Liver (tissue), 9 donors: ENCODE data around the gene SH2B3. TPM values are rescaled to one million over a fixed set of nuclear protein-coding genes. Genes with fewer than 3 reads are reported as not detected.
"Not testable (repeated sequence)": the region's sequence is repeated elsewhere in the genome, so short reads cannot be mapped to it uniquely, and the experiment has no call there.

ENCODE experiments used
- DNase-seq: peaks from one replicate; pipeline ENCODE4 v3.0.0-alpha.2; 2017; ENCODE audit warnings: low spot score
- H3K27ac ChIP-seq, 2 donors: one replicate each; pipeline ENCODE4 v1.7.0; 2013; ENCODE audit warnings: inconsistent platforms in 2 of 2, low read length in 2 of 2, control low read depth in 1 of 2, low read depth in 1 of 2, mild to moderate bottlenecking in 1 of 2
- H3K27me3 ChIP-seq, 4 donors: one replicate each; pipeline versions ENCODE4 v1.6.1 to v1.7.0; 2013; ENCODE audit warnings: low read length in 3 of 4, inconsistent platforms in 1 of 4, mild to moderate bottlenecking in 1 of 4, moderate library complexity in 1 of 4; ENCODE audit not compliant: control insufficient read depth in 4 of 4, insufficient read depth in 4 of 4
- H3K36me3 ChIP-seq, 4 donors: one replicate each; pipeline versions ENCODE4 v1.6.1 to v1.7.0; 2013; ENCODE audit warnings: low read length in 3 of 4, mild to moderate bottlenecking in 3 of 4, low read depth in 1 of 4, moderate library complexity in 1 of 4; ENCODE audit not compliant: control insufficient read depth in 4 of 4, insufficient read depth in 3 of 4
- H3K4me1 ChIP-seq, 4 donors: one replicate each; pipeline versions ENCODE4 v1.6.1 to v1.7.0; 2013; ENCODE audit warnings: low read length in 3 of 4, mild to moderate bottlenecking in 3 of 4, moderate library complexity in 1 of 4; ENCODE audit not compliant: control insufficient read depth in 4 of 4, insufficient read depth in 4 of 4
- H3K4me3 ChIP-seq, 3 donors: one replicate each; pipeline versions ENCODE4 v1.6.1 to v1.7.0; 2013; ENCODE audit warnings: low read length in 3 of 3, control low read depth in 1 of 3, low read depth in 1 of 3, mild to moderate bottlenecking in 1 of 3
- H3K9ac ChIP-seq, 2 donors: one replicate each; pipeline ENCODE4 v1.7.0; 2013; ENCODE audit warnings: low read length in 2 of 2, mild to moderate bottlenecking in 2 of 2, moderate library complexity in 2 of 2, control low read depth in 1 of 2, low read depth in 1 of 2
- H3K9me3 ChIP-seq, 4 donors: one replicate each; pipeline versions ENCODE4 v1.6.1 to v1.7.0; 2013; ENCODE audit warnings: low read length in 3 of 4; ENCODE audit not compliant: control insufficient read depth in 4 of 4
- ATF3 ChIP-seq: IDR thresholded peaks from 2 replicates; pipeline ENCODE4 v1.6.1; 2016; ENCODE audit warnings: antibody characterized with exemption
- CTCF ChIP-seq: fragments of 150-350 bp; IDR thresholded peaks from 2 replicates; pipeline ENCODE4 v1.5.1; 2017; ENCODE audit warnings: improper control_type of control experiment, low read depth, low read length; ENCODE audit not compliant: missing input control
- FOXA1 ChIP-seq: IDR thresholded peaks from 2 replicates; pipeline ENCODE4 v1.6.1; 2016; ENCODE audit warnings: antibody characterized with exemption
- FOXA2 ChIP-seq: IDR thresholded peaks from 2 replicates; pipeline ENCODE4 v1.6.1; 2016; ENCODE audit warnings: antibody characterized with exemption
- GABPA ChIP-seq, 2 donors: IDR thresholded peaks in 1 of 2; conservative IDR thresholded peaks in 1 of 2; 2 replicates each; pipeline ENCODE4 v1.6.1; 2016; ENCODE audit warnings: antibody characterized with exemption in 2 of 2, mild to moderate bottlenecking in 1 of 2, moderate library complexity in 1 of 2
- HNF4A ChIP-seq, 2 donors: conservative IDR thresholded peaks; 2 replicates each; pipeline ENCODE4 v1.6.1; 2016; ENCODE audit warnings: antibody characterized with exemption in 2 of 2, mild to moderate bottlenecking in 2 of 2
- HNF4G ChIP-seq: IDR thresholded peaks from 2 replicates; pipeline ENCODE4 v1.6.1; 2016; ENCODE audit warnings: antibody characterized with exemption
- NR2F2 ChIP-seq: IDR thresholded peaks from 2 replicates; pipeline ENCODE4 v1.6.1; 2016; ENCODE audit warnings: antibody characterized with exemption
- RXRA ChIP-seq, 2 donors: IDR thresholded peaks; 2 replicates each; pipeline ENCODE4 v1.6.1; 2017 to 2018; ENCODE audit warnings: antibody characterized with exemption in 2 of 2, mild to moderate bottlenecking in 1 of 2
- TAF1 ChIP-seq: conservative IDR thresholded peaks from 2 replicates; pipeline ENCODE4 v1.6.1; 2016; ENCODE audit warnings: antibody characterized with exemption, mild to moderate bottlenecking
- WGBS: extraction: QIAGEN DNeasy Blood & Tissue Kit; methylation state at CpG from one replicate; pipeline ENCODE4 v1.1.7; 2013; 5-methylcytosine and 5-hydroxymethylcytosine counted together
- polyA plus RNA-seq, 2 donors: library from polyadenylated mRNA; stranded (reverse) in 1 of 2; unstranded in 1 of 2; fragments of 200-250 nt in 1 of 2; fragments of >200 nt in 1 of 2; fragmentation: Nextera tagmentation in 1 of 2; extraction: Ambion mirVana in 1 of 2; gene quantifications; one replicate each; pipeline versions ENCODE4 v1.2.1 to v1.2.3, GENCODE V29; 2013 to 2015
- total RNA-seq, 2 donors: library from RNA; depleted of rRNA; stranded (reverse); fragments of >200 nt; gene quantifications; one replicate each; pipeline ENCODE4 v1.2.3, GENCODE V29; 2014
- TF ChIP-seq, protein P1 (sequence below): IDR thresholded peaks from 2 replicates; pipeline ENCODE4 v1.6.1; 2016; ENCODE audit warnings: antibody characterized with exemption, mild to moderate bottlenecking
- TF ChIP-seq, protein P2 (sequence below): IDR thresholded peaks from 2 replicates; pipeline ENCODE4 v1.6.1; 2016; ENCODE audit warnings: antibody characterized with exemption
- donor health status: healthy.
- donor health status: healthy.
- donor health status: healthy.
- donor health status: healthy.
- donor health status: healthy.

SH2B3 gene
- total and polyA plus RNA-seq, 4 donors: 4.4 to 18.7 (median 8.8) TPM

- DNase-seq: no peak
- H3K27me3 ChIP-seq: no peaks in the 10 kb centered on the region
- no peak overlapping the region for H3K9ac ChIP-seq
- peaks cover 20 to 49% (median 33%) of the 10 kb centered on the region in 4 donors for H3K36me3 ChIP-seq
- H3K9me3 ChIP-seq: no peaks in the 10 kb centered on the region
- WGBS: 92% methylated on average over 3 of the region's 3 CpGs
- no peak overlapping the region for H3K27ac ChIP-seq
- no peak overlapping the region for H3K4me3 ChIP-seq
- TF ChIP-seq NR2F2 (no peak), ATF3 (no peak), RXRA (IDR thresholded peaks at IDR 0.05) (no peak), GABPA (IDR thresholded peaks at IDR 0.05 in 1 of 2, conservative IDR thresholded peaks at IDR 0.05 in 1 of 2) (no peak), CTCF (no peak), HNF4G (no peak)
- TF ChIP-seq, protein P1, sequence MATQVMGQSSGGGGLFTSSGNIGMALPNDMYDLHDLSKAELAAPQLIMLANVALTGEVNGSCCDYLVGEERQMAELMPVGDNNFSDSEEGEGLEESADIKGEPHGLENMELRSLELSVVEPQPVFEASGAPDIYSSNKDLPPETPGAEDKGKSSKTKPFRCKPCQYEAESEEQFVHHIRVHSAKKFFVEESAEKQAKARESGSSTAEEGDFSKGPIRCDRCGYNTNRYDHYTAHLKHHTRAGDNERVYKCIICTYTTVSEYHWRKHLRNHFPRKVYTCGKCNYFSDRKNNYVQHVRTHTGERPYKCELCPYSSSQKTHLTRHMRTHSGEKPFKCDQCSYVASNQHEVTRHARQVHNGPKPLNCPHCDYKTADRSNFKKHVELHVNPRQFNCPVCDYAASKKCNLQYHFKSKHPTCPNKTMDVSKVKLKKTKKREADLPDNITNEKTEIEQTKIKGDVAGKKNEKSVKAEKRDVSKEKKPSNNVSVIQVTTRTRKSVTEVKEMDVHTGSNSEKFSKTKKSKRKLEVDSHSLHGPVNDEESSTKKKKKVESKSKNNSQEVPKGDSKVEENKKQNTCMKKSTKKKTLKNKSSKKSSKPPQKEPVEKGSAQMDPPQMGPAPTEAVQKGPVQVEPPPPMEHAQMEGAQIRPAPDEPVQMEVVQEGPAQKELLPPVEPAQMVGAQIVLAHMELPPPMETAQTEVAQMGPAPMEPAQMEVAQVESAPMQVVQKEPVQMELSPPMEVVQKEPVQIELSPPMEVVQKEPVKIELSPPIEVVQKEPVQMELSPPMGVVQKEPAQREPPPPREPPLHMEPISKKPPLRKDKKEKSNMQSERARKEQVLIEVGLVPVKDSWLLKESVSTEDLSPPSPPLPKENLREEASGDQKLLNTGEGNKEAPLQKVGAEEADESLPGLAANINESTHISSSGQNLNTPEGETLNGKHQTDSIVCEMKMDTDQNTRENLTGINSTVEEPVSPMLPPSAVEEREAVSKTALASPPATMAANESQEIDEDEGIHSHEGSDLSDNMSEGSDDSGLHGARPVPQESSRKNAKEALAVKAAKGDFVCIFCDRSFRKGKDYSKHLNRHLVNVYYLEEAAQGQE: no peak
- peaks cover 2 to 13% (median 10%) of the 10 kb centered on the region in 4 donors for H3K4me1 ChIP-seq
These were observed 51.9 kb downstream of the SH2B3 start for GRCh38 chr12:111457577-111457976.

- TF ChIP-seq, protein P2, sequence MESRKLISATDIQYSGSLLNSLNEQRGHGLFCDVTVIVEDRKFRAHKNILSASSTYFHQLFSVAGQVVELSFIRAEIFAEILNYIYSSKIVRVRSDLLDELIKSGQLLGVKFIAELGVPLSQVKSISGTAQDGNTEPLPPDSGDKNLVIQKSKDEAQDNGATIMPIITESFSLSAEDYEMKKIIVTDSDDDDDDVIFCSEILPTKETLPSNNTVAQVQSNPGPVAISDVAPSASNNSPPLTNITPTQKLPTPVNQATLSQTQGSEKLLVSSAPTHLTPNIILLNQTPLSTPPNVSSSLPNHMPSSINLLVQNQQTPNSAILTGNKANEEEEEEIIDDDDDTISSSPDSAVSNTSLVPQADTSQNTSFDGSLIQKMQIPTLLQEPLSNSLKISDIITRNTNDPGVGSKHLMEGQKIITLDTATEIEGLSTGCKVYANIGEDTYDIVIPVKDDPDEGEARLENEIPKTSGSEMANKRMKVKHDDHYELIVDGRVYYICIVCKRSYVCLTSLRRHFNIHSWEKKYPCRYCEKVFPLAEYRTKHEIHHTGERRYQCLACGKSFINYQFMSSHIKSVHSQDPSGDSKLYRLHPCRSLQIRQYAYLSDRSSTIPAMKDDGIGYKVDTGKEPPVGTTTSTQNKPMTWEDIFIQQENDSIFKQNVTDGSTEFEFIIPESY: peak; percentile 28
- TF ChIP-seq HNF4A (conservative IDR thresholded peaks at IDR 0.05) (no peak), RXRA (IDR thresholded peaks at IDR 0.05) (peak in 1 of 2 donors; percentile 68), CTCF (no peak), ATF3 (no peak), TAF1 (no peak), FOXA2 (no peak), FOXA1 (no peak)
- Histone ChIP-seq H3K9me3 (no peaks in the 10 kb centered on the region), H3K4me1 (peaks cover 5 to 20% (median 10%) of the 10 kb centered on the region in 4 donors), H3K27ac (peak overlapping the region; percentile 25 to 39), H3K4me3 (no peak overlapping the region), H3K9ac (no peak overlapping the region), H3K36me3 (peaks cover 16 to 40% (median 30%) of the 10 kb centered on the region in 4 donors), H3K27me3 (no peaks in the 10 kb centered on the region)
- 84% methylated on average over 6 of the region's 6 CpGs for WGBS
- no peak for DNase-seq
These were observed 52.9 kb downstream of the SH2B3 start for GRCh38 chr12:111458546-111459172.

DNA sequence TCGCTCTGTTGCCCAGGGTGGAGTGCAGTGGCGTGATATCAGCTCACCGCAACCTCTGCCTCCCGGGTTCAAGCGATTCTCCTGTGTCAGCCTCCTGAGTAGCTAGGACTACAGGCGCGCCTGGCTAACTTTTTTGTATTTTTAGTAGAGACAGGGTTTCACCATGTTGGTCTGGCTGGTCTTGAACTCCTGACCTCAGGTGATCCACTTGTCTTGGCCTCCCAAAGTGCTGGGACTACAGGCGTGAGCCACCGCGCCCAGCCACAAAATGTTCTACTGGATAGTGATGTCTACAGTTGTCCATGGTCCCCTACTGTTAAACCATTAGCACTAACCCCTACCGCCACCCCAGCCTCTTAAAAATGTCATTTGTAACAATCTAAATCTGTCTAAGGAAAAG is 54.4 kb downstream of the SH2B3 start:
- not testable (repeated sequence) for DNase-seq, H3K27ac ChIP-seq, H3K9me3 ChIP-seq, H3K27me3 ChIP-seq, H3K9ac ChIP-seq, H3K4me3 ChIP-seq
- Histone ChIP-seq H3K4me1 (peaks cover 5 to 20% (median 10%) of the 10 kb centered on the region in 4 donors), H3K36me3 (peaks cover 14 to 26% (median 22%) of the 10 kb centered on the region in 4 donors)
- WGBS: 98% methylated on average over 11 of the region's 11 CpGs
